Thoracic aorta (tissue), 2 donors: ENCODE data around the gene SLC7A14. TPM values are rescaled to one million over a fixed set of nuclear protein-coding genes. Genes with fewer than 3 reads are reported as not detected.

Experiments used
- ATAC-seq: fragments of 150-250 bp; one replicate; pipeline ENCODE4 v1.8.0; 2017; ENCODE audit warnings: low read depth; ENCODE audit not compliant: insufficient number of reproducible peaks, low FRiP score
- DNase-seq: peaks from one replicate; pipeline ENCODE4 v3.0.0-alpha.2; 2020; ENCODE audit warnings: low spot score
- H3K27ac ChIP-seq, 2 donors: fragments of 200-600 bp; sonication (generic); 1 replicate in 1 of 2; 2 replicates in 1 of 2; pipeline ENCODE4 v1.5.1; 2016; ENCODE audit warnings: mild to moderate bottlenecking in 2 of 2, moderate library complexity in 2 of 2
- H3K27me3 ChIP-seq: fragments of 200-600 bp; sonication (generic); replicated peaks from 2 replicates; pipeline ENCODE4 v1.6.0; 2016; ENCODE audit warnings: mild to moderate bottlenecking; ENCODE audit not compliant: insufficient read depth
- H3K36me3 ChIP-seq: fragments of 200-600 bp; sonication (generic); one replicate; pipeline ENCODE4 v1.5.1; 2016
- H3K4me1 ChIP-seq, 2 donors: fragments of 200-600 bp; sonication (generic); 1 replicate in 1 of 2; 2 replicates in 1 of 2; pipeline versions ENCODE4 v1.5.1 to v1.6.0; 2016; ENCODE audit warnings: low read depth in 2 of 2, mild to moderate bottlenecking in 1 of 2; ENCODE audit not compliant: control insufficient read depth in 1 of 2
- H3K4me3 ChIP-seq: fragments of 200-600 bp; sonication (generic); 2 replicates; pipeline ENCODE4 v1.5.1; 2016; ENCODE audit warnings: mild to moderate bottlenecking
- H3K9me3 ChIP-seq: fragments of 200-600 bp; sonication (generic); 2 replicates; pipeline ENCODE4 v1.5.1; 2016
- total RNA-seq, 2 donors: library from RNA; depleted of rRNA; stranded (reverse); fragments of >200 nt; gene quantifications; one replicate each; pipeline versions ENCODE4 v1.1.0 to v1.2.3, GENCODE V29; 2016
- TF ChIP-seq, protein P1 (sequence below): fragments of 200-600 bp; sonication (generic); IDR thresholded peaks from one replicate; pipeline ENCODE4 v1.5.1; 2019; ENCODE audit warnings: antibody characterized with exemption

Gene SLC7A14
- total RNA-seq, 2 donors from 2014 or later: not detected

GRCh38 chr3:170424879-170425278 is 161.0 kb downstream of the SLC7A14 start:
- H3K27ac ChIP-seq: no peak overlapping the region
- ATAC-seq: no peak
- TF ChIP-seq, protein P1, sequence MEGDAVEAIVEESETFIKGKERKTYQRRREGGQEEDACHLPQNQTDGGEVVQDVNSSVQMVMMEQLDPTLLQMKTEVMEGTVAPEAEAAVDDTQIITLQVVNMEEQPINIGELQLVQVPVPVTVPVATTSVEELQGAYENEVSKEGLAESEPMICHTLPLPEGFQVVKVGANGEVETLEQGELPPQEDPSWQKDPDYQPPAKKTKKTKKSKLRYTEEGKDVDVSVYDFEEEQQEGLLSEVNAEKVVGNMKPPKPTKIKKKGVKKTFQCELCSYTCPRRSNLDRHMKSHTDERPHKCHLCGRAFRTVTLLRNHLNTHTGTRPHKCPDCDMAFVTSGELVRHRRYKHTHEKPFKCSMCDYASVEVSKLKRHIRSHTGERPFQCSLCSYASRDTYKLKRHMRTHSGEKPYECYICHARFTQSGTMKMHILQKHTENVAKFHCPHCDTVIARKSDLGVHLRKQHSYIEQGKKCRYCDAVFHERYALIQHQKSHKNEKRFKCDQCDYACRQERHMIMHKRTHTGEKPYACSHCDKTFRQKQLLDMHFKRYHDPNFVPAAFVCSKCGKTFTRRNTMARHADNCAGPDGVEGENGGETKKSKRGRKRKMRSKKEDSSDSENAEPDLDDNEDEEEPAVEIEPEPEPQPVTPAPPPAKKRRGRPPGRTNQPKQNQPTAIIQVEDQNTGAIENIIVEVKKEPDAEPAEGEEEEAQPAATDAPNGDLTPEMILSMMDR: no peak
- no peak overlapping the region for H3K4me3 ChIP-seq
- no peak for DNase-seq
- H3K27me3 ChIP-seq: no peaks in the 10 kb centered on the region
- no peaks in the 10 kb centered on the region for H3K9me3 ChIP-seq
- H3K36me3 ChIP-seq: no peaks in the 10 kb centered on the region
- H3K4me1 ChIP-seq: peaks cover 0 to 15% of the 10 kb centered on the region in 2 donors

GRCh38 chr3:170423001-170423615 is 162.8 kb downstream of the SLC7A14 start:
- Histone ChIP-seq H3K4me1 (peaks cover 11 to 31% of the 10 kb centered on the region in 2 donors), H3K27me3 (no peaks in the 10 kb centered on the region), H3K9me3 (no peaks in the 10 kb centered on the region), H3K27ac (no peak overlapping the region), H3K4me3 (no peak overlapping the region), H3K36me3 (no peaks in the 10 kb centered on the region)
- TF ChIP-seq, protein P1: no peak
- ATAC-seq (no peak), DNase-seq (no peak)

- Histone ChIP-seq H3K27ac (no peak overlapping the region), H3K9me3 (no peaks in the 10 kb centered on the region), H3K4me3 (no peak overlapping the region), H3K36me3 (no peaks in the 10 kb centered on the region), H3K4me1 (peaks cover 12 to 34% of the 10 kb centered on the region in 2 donors), H3K27me3 (no peaks in the 10 kb centered on the region)
- TF ChIP-seq, protein P1: no peak
- ATAC-seq: no peak
- no peak for DNase-seq
These were observed 164.1 kb downstream of the SLC7A14 start for GRCh38 chr3:170421758-170422157.

- Histone ChIP-seq H3K27ac (peak overlapping the region in 1 of 2 donors; percentile 19), H3K9me3 (no peaks in the 10 kb centered on the region), H3K4me3 (no peak overlapping the region), H3K36me3 (no peaks in the 10 kb centered on the region), H3K27me3 (no peaks in the 10 kb centered on the region), H3K4me1 (peaks cover 12 to 34% of the 10 kb centered on the region in 2 donors)
- DNase-seq (no peak), ATAC-seq (no peak)
- TF ChIP-seq, protein P1: no peak
These were observed 164.7 kb downstream of the SLC7A14 start for GRCh38 chr3:170421111-170421641.

GRCh38 chr3:170420307-170420821 is 165.5 kb downstream of the SLC7A14 start:
- peak overlapping the region; percentile 19 to 39 for H3K27ac ChIP-seq
- ATAC-seq (no peak), DNase-seq (no peak)
- H3K4me3 ChIP-seq: peak overlapping the region; percentile 75
- TF ChIP-seq, protein P1: no peak
- H3K36me3 ChIP-seq: no peaks in the 10 kb centered on the region
- no peaks in the 10 kb centered on the region for H3K27me3 ChIP-seq
- peaks cover 12 to 34% of the 10 kb centered on the region in 2 donors for H3K4me1 ChIP-seq
- H3K9me3 ChIP-seq: no peaks in the 10 kb centered on the region
